H1 (cell line): ENCODE measurements around the gene LRRC74A. TPM values are rescaled to one million over a fixed set of nuclear protein-coding genes. Genes with fewer than 3 reads are reported as not detected.

Experiments
- ASH2L ChIP-seq: fragments of 200-600, 300-600 bp; sonication (generic); IDR thresholded peaks from one replicate; pipeline ENCODE4 v1.7.1; 2017; ENCODE audit warnings: low read length
- NANOG ChIP-seq: IDR thresholded peaks from 2 replicates; pipeline ENCODE4 v1.6.1; 2011; ENCODE audit warnings: low read length, low read depth, mild to moderate bottlenecking, inconsistent platforms; ENCODE audit not compliant: insufficient read depth, poor library complexity, severe bottlenecking
- POU5F1 ChIP-seq: IDR thresholded peaks from 2 replicates; pipeline ENCODE4 v1.6.1; 2011; ENCODE audit warnings: low read depth, mild to moderate bottlenecking, low read length, moderate library complexity
- RFX5 ChIP-seq: IDR thresholded peaks from 2 replicates; pipeline ENCODE4 v1.6.1; 2011; ENCODE audit warnings: low read depth, low read length, improper control_type of control experiment, borderline replicate concordance
- SRF ChIP-seq: IDR thresholded peaks from 2 replicates; pipeline ENCODE4 v1.6.1; 2011; ENCODE audit warnings: mild to moderate bottlenecking, low read depth, low read length, moderate library complexity
- TCF12 ChIP-seq: IDR thresholded peaks from 2 replicates; pipeline ENCODE4 v1.6.1; 2011; ENCODE audit warnings: low read depth, mild to moderate bottlenecking, low read length
- polyA plus RNA-seq, 7 experiments: library from polyadenylated mRNA; depleted of rRNA in 3 of 7; stranded (reverse) in 5 of 7; unstranded in 2 of 7; fragments of >200 nt in 5 of 7; fragments of 200-250 nt in 2 of 7; gene quantifications; 1 replicate in 5 of 7; 2 replicates in 1 of 7; 4 replicates in 1 of 7; pipeline versions ENCODE4 v1.2.1 to v1.2.3, GENCODE V29; 2011 to 2013; ENCODE audit warnings: missing spikeins in 2 of 7, mixed read lengths in 2 of 7
- total RNA-seq: library from RNA; stranded (reverse); fragmentation: NEBNext Ultra II Directional; extraction: Animal tissue kit (Norgen Biotek cat#: 25700); gene quantifications from 2 replicates; pipeline ENCODE4 v1.2.1, GENCODE V29; 2021
- TF ChIP-seq, protein P1 (sequence below): fragments of 300-600 bp; sonication (generic); IDR thresholded peaks from 2 replicates; pipeline ENCODE4 v1.7.1; 2012; ENCODE audit warnings: low read length, moderate library complexity, mild to moderate bottlenecking, inconsistent platforms; ENCODE audit not compliant: insufficient replicate concordance
- TF ChIP-seq, protein P2 (sequence below), 3 experiments: IDR thresholded peaks; 1 replicate in 2 of 3; 2 replicates in 1 of 3; pipeline versions ENCODE4 v1.5.1 to v1.6.1; 2011; ENCODE audit warnings: low read length in 3 of 3, mild to moderate bottlenecking in 3 of 3, inconsistent platforms in 2 of 3, low read depth in 1 of 3, moderate library complexity in 1 of 3; ENCODE audit not compliant: insufficient read depth in 1 of 3; ENCODE audit errors: control extremely low read depth in 1 of 3

LRRC74A gene
- total and polyA plus RNA-seq, 2 of the 8 experiments (the other 6 are each of a cell fraction or from before 2014, with no cell fraction given) = not detected

DNA sequence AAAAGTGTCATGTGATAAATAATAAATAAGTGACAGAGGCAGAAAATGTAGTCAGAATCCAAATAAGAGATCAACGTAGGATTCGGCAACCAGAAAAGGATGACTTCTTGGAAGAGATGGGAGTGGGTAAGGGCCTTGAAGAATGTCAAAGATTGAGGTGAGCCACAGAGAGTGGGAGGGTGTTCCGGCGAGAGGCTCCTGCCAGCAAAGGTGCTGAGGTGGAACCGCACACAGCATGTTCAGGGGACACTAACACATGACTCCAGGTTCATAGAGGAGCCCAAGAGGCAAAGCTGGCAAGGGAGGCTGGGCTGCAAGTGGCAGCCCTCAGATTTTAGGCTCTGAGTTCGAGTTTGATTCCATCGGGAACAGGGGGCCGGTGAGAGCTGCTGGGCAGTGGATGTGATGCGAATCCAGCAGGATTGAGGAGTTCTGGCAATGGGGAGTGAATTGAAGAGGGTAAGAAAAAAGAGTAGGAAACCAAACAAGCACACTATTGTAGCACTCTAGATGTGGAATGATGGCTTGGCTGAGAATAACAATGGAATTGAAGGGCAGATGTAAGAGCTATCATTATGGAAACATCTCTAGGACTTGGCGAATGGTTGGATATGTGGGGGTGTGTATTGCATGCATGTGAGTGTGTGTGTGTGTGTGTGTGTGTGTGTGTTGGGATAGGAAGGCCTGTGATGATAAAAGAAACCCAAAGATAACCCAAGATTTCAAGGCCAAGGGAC lies 36.5 kb downstream of the LRRC74A start (continued):
- TF ChIP-seq, protein P1, sequence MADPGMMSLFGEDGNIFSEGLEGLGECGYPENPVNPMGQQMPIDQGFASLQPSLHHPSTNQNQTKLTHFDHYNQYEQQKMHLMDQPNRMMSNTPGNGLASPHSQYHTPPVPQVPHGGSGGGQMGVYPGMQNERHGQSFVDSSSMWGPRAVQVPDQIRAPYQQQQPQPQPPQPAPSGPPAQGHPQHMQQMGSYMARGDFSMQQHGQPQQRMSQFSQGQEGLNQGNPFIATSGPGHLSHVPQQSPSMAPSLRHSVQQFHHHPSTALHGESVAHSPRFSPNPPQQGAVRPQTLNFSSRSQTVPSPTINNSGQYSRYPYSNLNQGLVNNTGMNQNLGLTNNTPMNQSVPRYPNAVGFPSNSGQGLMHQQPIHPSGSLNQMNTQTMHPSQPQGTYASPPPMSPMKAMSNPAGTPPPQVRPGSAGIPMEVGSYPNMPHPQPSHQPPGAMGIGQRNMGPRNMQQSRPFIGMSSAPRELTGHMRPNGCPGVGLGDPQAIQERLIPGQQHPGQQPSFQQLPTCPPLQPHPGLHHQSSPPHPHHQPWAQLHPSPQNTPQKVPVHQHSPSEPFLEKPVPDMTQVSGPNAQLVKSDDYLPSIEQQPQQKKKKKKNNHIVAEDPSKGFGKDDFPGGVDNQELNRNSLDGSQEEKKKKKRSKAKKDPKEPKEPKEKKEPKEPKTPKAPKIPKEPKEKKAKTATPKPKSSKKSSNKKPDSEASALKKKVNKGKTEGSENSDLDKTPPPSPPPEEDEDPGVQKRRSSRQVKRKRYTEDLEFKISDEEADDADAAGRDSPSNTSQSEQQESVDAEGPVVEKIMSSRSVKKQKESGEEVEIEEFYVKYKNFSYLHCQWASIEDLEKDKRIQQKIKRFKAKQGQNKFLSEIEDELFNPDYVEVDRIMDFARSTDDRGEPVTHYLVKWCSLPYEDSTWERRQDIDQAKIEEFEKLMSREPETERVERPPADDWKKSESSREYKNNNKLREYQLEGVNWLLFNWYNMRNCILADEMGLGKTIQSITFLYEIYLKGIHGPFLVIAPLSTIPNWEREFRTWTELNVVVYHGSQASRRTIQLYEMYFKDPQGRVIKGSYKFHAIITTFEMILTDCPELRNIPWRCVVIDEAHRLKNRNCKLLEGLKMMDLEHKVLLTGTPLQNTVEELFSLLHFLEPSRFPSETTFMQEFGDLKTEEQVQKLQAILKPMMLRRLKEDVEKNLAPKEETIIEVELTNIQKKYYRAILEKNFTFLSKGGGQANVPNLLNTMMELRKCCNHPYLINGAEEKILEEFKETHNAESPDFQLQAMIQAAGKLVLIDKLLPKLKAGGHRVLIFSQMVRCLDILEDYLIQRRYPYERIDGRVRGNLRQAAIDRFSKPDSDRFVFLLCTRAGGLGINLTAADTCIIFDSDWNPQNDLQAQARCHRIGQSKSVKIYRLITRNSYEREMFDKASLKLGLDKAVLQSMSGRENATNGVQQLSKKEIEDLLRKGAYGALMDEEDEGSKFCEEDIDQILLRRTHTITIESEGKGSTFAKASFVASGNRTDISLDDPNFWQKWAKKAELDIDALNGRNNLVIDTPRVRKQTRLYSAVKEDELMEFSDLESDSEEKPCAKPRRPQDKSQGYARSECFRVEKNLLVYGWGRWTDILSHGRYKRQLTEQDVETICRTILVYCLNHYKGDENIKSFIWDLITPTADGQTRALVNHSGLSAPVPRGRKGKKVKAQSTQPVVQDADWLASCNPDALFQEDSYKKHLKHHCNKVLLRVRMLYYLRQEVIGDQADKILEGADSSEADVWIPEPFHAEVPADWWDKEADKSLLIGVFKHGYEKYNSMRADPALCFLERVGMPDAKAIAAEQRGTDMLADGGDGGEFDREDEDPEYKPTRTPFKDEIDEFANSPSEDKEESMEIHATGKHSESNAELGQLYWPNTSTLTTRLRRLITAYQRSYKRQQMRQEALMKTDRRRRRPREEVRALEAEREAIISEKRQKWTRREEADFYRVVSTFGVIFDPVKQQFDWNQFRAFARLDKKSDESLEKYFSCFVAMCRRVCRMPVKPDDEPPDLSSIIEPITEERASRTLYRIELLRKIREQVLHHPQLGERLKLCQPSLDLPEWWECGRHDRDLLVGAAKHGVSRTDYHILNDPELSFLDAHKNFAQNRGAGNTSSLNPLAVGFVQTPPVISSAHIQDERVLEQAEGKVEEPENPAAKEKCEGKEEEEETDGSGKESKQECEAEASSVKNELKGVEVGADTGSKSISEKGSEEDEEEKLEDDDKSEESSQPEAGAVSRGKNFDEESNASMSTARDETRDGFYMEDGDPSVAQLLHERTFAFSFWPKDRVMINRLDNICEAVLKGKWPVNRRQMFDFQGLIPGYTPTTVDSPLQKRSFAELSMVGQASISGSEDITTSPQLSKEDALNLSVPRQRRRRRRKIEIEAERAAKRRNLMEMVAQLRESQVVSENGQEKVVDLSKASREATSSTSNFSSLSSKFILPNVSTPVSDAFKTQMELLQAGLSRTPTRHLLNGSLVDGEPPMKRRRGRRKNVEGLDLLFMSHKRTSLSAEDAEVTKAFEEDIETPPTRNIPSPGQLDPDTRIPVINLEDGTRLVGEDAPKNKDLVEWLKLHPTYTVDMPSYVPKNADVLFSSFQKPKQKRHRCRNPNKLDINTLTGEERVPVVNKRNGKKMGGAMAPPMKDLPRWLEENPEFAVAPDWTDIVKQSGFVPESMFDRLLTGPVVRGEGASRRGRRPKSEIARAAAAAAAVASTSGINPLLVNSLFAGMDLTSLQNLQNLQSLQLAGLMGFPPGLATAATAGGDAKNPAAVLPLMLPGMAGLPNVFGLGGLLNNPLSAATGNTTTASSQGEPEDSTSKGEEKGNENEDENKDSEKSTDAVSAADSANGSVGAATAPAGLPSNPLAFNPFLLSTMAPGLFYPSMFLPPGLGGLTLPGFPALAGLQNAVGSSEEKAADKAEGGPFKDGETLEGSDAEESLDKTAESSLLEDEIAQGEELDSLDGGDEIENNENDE = no peak
- TF ChIP-seq SRF (no peak), RFX5 (no peak), ASH2L (no peak), NANOG (no peak), TCF12 (no peak), POU5F1 (no peak)
- TF ChIP-seq, protein P2, sequence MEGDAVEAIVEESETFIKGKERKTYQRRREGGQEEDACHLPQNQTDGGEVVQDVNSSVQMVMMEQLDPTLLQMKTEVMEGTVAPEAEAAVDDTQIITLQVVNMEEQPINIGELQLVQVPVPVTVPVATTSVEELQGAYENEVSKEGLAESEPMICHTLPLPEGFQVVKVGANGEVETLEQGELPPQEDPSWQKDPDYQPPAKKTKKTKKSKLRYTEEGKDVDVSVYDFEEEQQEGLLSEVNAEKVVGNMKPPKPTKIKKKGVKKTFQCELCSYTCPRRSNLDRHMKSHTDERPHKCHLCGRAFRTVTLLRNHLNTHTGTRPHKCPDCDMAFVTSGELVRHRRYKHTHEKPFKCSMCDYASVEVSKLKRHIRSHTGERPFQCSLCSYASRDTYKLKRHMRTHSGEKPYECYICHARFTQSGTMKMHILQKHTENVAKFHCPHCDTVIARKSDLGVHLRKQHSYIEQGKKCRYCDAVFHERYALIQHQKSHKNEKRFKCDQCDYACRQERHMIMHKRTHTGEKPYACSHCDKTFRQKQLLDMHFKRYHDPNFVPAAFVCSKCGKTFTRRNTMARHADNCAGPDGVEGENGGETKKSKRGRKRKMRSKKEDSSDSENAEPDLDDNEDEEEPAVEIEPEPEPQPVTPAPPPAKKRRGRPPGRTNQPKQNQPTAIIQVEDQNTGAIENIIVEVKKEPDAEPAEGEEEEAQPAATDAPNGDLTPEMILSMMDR (IDR thresholded peaks at IDR 0.05; ENCODE audit: control extremely low read depth in 1 of 3, insufficient read depth in 1 of 3, low read depth in 1 of 3, low read length in 3 of 3) = no peak
